Astrocyte (in vitro differentiated cells and primary cell): ENCODE results near the gene CHD6. TPM values are rescaled to one million over a fixed set of nuclear protein-coding genes. Genes with fewer than 3 reads are reported as not detected.

Experiments
- DNase-seq: peaks from one replicate; pipeline ENCODE4 v3.0.0-alpha.2; 2010; ENCODE audit warnings: low read depth
- FAIRE-seq: peaks from 2 replicates; lab custom pipeline; 2011; peaks lifted over from hg19 to GRCh38; lab: Jason Lieb, UNC
- H2AFZ ChIP-seq: 2 replicates; pipeline ENCODE4 v1.6.0; 2012; ENCODE audit warnings: low read depth, low read length, inconsistent platforms
- H3K27ac ChIP-seq: 2 replicates; pipeline ENCODE4 v1.5.1; 2011; ENCODE audit warnings: low read depth, low read length, inconsistent platforms
- H3K27me3 ChIP-seq: 2 replicates; pipeline ENCODE4 v1.6.0; 2011; ENCODE audit warnings: low read length, inconsistent platforms; ENCODE audit not compliant: insufficient read depth
- H3K36me3 ChIP-seq: 2 replicates; pipeline ENCODE4 v1.5.1; 2011; ENCODE audit warnings: low read length, inconsistent platforms; ENCODE audit not compliant: insufficient read depth
- H3K4me1 ChIP-seq: 2 replicates; pipeline ENCODE4 v1.5.1; 2011; ENCODE audit warnings: low read length, inconsistent platforms; ENCODE audit not compliant: insufficient read depth
- H3K4me2 ChIP-seq: 2 replicates; pipeline ENCODE4 v1.6.0; 2012; ENCODE audit warnings: low read length, inconsistent platforms
- H3K4me3 ChIP-seq: 2 replicates; pipeline ENCODE4 v1.5.1; 2011; ENCODE audit warnings: low read depth, mild to moderate bottlenecking, low read length, inconsistent platforms; ENCODE audit not compliant: insufficient read depth
- H3K79me2 ChIP-seq: 2 replicates; pipeline ENCODE4 v1.6.0; 2012; ENCODE audit warnings: mild to moderate bottlenecking, low read length, inconsistent platforms; ENCODE audit not compliant: insufficient read depth
- H3K9ac ChIP-seq: 2 replicates; pipeline ENCODE4 v1.6.0; 2012; ENCODE audit warnings: mild to moderate bottlenecking, low read length, inconsistent platforms
- H3K9me3 ChIP-seq: 2 replicates; pipeline ENCODE4 v1.5.1; 2012; ENCODE audit warnings: low read depth, mild to moderate bottlenecking, low read length, inconsistent platforms; ENCODE audit not compliant: insufficient read depth
- H4K20me1 ChIP-seq: 2 replicates; pipeline ENCODE4 v1.6.0; 2012; ENCODE audit warnings: low read length, inconsistent platforms; ENCODE audit not compliant: insufficient read depth
- H3K27ac Mint-ChIP-seq: one replicate; pipeline ENCODE4 v1.8.0; 2021; ENCODE audit warnings: mild to moderate bottlenecking, mixed read lengths; ENCODE audit not compliant: unreplicated experiment
- H3K27me3 Mint-ChIP-seq: one replicate; pipeline ENCODE4 v1.8.0; 2021; ENCODE audit warnings: low read depth, mixed read lengths; ENCODE audit not compliant: unreplicated experiment
- H3K36me3 Mint-ChIP-seq: one replicate; pipeline ENCODE4 v1.8.0; 2021; ENCODE audit warnings: low read depth, mixed read lengths; ENCODE audit not compliant: unreplicated experiment
- H3K4me1 Mint-ChIP-seq: one replicate; pipeline ENCODE4 v1.8.0; 2021; ENCODE audit warnings: low read depth, mixed read lengths; ENCODE audit not compliant: unreplicated experiment
- H3K4me3 Mint-ChIP-seq: one replicate; pipeline ENCODE4 v1.8.0; 2021; ENCODE audit warnings: mild to moderate bottlenecking, moderate library complexity, mixed read lengths; ENCODE audit not compliant: unreplicated experiment
- H3K9me3 Mint-ChIP-seq: one replicate; pipeline ENCODE4 v1.8.0; 2021; ENCODE audit warnings: mild to moderate bottlenecking, mixed read lengths; ENCODE audit not compliant: unreplicated experiment
- CTCF ChIP-seq: IDR thresholded peaks from 2 replicates; pipeline ENCODE4 v1.5.1; 2011; ENCODE audit warnings: low read depth, mild to moderate bottlenecking, inconsistent platforms, low read length, moderate library complexity; ENCODE audit not compliant: insufficient read depth
- EZH2 ChIP-seq: IDR thresholded peaks from 2 replicates; pipeline ENCODE4 v1.6.1; 2012; ENCODE audit warnings: mild to moderate bottlenecking, low read length, inconsistent platforms; ENCODE audit not compliant: insufficient read depth
- total RNA-seq: library from RNA; stranded (reverse); gene quantifications from 2 replicates; pipeline ENCODE4 v1.2.1, GENCODE V29; 2021

CHD6 gene
- total RNA-seq, 1 donor from 2014 or later, result 44.7 TPM

- Histone ChIP-seq H3K27ac (no peak overlapping the region), H2AFZ (no peak overlapping the region), H3K4me2 (no peak overlapping the region), H3K9me3 (no peaks in the 10 kb centered on the region), H3K36me3 (no peaks in the 10 kb centered on the region), H3K9ac (no peak overlapping the region), H3K4me3 (no peak overlapping the region), H4K20me1 (peaks cover 86% of the 10 kb centered on the region), H3K79me2 (peaks cover 83% of the 10 kb centered on the region), H3K27me3 (no peaks in the 10 kb centered on the region), H3K4me1 (no peaks in the 10 kb centered on the region)
- H3K27me3 Mint-ChIP-seq, result no peaks in the 10 kb centered on the region
- H3K4me3 Mint-ChIP-seq, result no peak overlapping the region
- TF ChIP-seq CTCF (no peak), EZH2 (no peak)
- DNase-seq (no peak), FAIRE-seq (no peak)
- peaks cover 2% of the 10 kb centered on the region for H3K9me3 Mint-ChIP-seq
- no peaks in the 10 kb centered on the region for H3K36me3 Mint-ChIP-seq
- H3K27ac Mint-ChIP-seq, result no peak overlapping the region
- peaks cover 7% of the 10 kb centered on the region for H3K4me1 Mint-ChIP-seq
Measured at GRCh38 chr20:41567615-41568014, 50.6 kb downstream of the CHD6 start.

DNA sequence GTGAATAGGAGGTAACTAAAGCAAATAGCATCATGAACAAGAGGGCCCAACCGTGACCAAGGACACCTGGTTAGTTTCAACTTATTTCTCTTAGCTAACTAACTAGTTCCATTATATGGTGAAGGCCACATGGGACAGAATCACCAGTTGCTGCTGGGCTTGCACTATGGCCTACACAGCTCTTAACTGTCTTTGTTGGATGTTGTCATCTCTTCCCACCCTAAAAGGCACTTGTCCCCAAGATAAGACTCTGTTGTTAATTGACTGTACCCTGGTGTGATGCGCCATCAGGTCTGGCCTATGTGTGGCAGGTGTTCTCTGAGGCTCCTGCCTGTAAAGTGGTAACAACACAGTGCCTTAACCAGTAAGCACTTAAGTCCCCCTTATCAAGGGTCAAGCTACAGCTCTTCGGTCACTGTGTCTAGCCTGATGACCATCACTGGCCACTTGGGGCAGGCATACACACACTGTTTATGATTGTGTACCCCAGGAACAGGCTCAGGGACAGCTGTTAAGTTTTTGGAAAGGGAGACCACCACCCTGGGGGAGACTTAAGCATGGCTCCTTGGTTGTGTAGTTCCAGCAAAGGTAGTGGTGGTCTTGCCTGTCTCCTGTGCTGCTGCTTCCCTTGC, 51.2 kb downstream of the CHD6 start:
- Histone ChIP-seq H4K20me1 (peaks cover 84% of the 10 kb centered on the region), H2AFZ (no peak overlapping the region), H3K36me3 (no peaks in the 10 kb centered on the region), H3K4me2 (no peak overlapping the region), H3K27ac (no peak overlapping the region), H3K9ac (no peak overlapping the region), H3K4me3 (no peak overlapping the region), H3K27me3 (no peaks in the 10 kb centered on the region), H3K4me1 (no peaks in the 10 kb centered on the region), H3K9me3 (no peaks in the 10 kb centered on the region), H3K79me2 (peaks cover 82% of the 10 kb centered on the region)
- H3K27ac Mint-ChIP-seq, result no peak overlapping the region
- H3K4me3 Mint-ChIP-seq, result no peak overlapping the region
- peaks cover 7% of the 10 kb centered on the region for H3K4me1 Mint-ChIP-seq
- TF ChIP-seq EZH2 (no peak), CTCF (no peak)
- peaks cover 2% of the 10 kb centered on the region for H3K9me3 Mint-ChIP-seq
- no peak for FAIRE-seq
- no peaks in the 10 kb centered on the region for H3K36me3 Mint-ChIP-seq
- DNase-seq, result no peak
- no peaks in the 10 kb centered on the region for H3K27me3 Mint-ChIP-seq

GRCh38 chr20:41563087-41563486, 55.1 kb downstream of the CHD6 start:
- H3K27ac ChIP-seq, result no peak overlapping the region
- H3K27ac Mint-ChIP-seq, result no peak overlapping the region
- H3K4me3 Mint-ChIP-seq, result no peak overlapping the region
- H3K27me3 ChIP-seq, result no peaks in the 10 kb centered on the region
- no peak overlapping the region for H3K4me3 ChIP-seq
- peaks cover 89% of the 10 kb centered on the region for H4K20me1 ChIP-seq
- no peaks in the 10 kb centered on the region for H3K9me3 ChIP-seq
- TF ChIP-seq EZH2, result no peak
- no peak for TF ChIP-seq CTCF
- H3K4me1 Mint-ChIP-seq, result peaks cover 7% of the 10 kb centered on the region
- H2AFZ ChIP-seq, result no peak overlapping the region
- no peak for DNase-seq
- H3K36me3 ChIP-seq, result no peaks in the 10 kb centered on the region
- H3K9ac ChIP-seq, result no peak overlapping the region
- H3K27me3 Mint-ChIP-seq, result no peaks in the 10 kb centered on the region
- H3K4me1 ChIP-seq, result no peaks in the 10 kb centered on the region
- no peaks in the 10 kb centered on the region for H3K36me3 Mint-ChIP-seq
- H3K9me3 Mint-ChIP-seq, result peaks cover 2% of the 10 kb centered on the region
- FAIRE-seq, result no peak
- H3K79me2 ChIP-seq, result peaks cover 85% of the 10 kb centered on the region
- no peak overlapping the region for H3K4me2 ChIP-seq
